Measurements from ENCODE around the gene IL1RN.
A peak's percentile ranks its signal among the peaks of the same experiment; 100 is the strongest.

The IL1RN gene

DNA sequence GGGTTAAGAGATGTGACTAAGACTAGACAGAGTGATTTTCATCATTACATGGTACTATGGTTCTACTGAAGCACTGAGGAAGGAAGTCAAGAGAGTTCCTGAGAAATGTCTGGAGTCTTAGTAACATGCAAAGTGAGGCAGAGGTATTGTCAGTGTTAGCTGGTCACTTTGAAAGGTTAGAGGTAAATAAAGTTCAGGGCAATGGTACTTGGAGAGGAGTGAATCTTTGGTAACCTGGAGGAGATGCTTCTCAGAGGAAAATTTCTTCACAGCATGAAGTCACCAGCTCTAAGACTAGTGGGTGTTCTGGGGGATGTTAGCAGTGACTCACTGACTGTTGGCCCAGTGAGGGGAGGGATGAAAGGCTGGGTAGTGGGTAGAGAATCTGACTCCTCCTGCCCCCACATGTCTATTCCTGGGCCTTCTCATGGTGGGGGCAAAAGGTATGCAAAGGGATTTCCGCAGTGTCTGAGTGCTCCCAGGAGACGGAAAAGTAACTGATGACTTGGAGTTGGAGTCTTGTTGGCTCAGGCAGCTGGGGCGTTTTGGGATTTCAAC, 23.3 kb upstream of the IL1RN start:
- no peak for DNase-seq

GRCh38 chr2:113105047-113105785, 22.2 kb upstream of the IL1RN start:
- no peak for DNase-seq

- no peak for DNase-seq
These were observed 16.3 kb upstream of the IL1RN start for GRCh38 chr2:113111121-113111520.

- DNase-seq: peak; percentile 89 to 90
These were observed 15.5 kb upstream of the IL1RN start for GRCh38 chr2:113111823-113112287.

DNA sequence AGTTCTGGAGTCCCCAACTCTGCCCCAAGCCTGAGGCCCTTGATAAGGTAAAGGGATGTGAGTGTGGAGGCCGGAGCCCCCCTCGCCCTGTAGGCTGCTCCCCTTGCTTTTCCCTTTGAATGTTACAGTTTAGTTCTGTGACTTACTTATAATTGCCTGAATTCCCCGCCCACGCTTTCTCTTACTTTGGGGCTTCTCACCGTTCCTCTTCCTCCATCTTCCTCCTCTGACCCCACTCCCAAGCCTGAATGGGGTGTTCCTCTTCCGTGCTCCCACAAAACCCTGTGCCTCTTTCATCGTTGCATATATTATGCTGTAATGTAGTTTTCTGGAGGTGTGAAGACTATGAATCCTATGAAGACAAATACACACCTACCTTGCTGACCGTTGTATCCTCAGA, 15.0 kb upstream of the IL1RN start:
- no peak for DNase-seq

- no peak for DNase-seq
These were observed 14.5 kb upstream of the IL1RN start for GRCh38 chr2:113112871-113113270.

DNA sequence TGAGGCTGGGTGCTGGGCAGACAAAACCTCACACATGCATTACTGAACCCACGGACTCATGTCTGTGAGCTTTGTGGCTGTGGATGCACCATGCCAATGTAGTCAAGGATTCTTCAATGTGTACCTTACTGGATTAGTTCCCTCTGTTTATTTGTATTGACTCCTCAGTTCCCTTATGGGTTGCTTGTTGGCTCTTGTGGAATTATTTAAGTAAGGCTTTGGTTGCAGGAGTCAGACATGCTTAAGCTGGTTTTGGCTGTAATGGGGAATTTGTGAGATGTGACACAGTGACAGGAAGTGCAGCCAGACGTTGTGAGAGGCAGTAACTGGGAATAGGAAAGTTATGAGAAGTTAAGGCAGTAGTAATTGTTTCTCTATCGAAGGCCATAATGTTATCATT, 13.6 kb upstream of the IL1RN start:
- DNase-seq: no peak

DNA sequence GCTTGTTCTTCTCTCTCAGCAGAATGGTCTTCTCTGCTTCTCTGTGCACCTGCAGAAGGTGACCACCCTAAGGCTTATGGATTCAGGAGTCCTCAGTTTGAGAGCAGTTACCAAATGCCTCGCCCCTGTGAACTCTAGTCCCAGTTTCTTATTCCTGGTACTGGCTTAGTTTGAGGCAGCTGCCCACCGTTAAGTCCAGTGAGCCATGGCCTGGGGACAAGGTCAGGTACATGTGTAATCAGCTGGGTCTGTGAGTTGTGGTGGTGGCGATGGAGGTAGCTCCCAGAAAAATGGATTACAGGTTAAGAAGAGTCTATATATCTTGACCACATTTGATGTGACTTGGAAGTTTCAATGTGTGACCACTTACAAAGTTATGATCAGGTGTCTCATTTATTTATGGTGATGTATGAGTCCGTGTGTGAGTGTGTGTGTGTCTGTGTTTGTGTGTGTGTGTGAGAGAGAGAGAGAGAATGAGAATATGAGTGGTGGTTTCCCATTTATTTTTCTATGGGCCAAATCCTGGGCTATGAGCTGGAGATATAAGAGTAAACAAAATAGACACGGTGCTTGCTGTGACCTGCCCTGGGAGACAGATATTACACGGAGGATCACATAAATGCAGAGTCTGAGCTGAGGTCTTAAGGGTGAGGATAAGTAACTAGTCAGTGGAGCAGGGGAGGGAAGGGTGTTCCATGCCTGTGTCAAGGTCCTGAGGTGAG, 13.0 kb upstream of the IL1RN start:
- no peak for DNase-seq

DNA sequence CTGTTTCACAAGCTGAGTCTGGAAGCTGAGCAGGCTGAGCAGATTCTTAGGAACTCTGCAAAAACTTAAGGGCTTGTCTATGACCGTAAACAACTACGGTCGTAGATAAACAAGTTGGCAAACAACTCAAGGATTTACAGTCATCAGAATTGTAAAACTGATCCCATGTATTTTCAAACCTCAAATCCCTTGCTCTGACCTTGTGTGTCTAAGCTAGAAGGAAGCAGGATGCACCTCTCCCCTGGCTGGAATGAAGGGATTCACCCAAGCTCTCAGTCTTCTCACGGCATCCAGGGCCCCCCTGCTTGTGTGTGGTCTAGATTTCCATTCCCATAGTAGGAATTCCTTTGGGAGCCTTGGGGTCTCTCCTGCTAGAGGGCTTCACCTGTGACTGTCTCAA, 12.4 kb upstream of the IL1RN start:
- DNase-seq: no peak

- no peak for DNase-seq
These were observed 11.1 kb upstream of the IL1RN start for GRCh38 chr2:113116100-113116958.

DNA sequence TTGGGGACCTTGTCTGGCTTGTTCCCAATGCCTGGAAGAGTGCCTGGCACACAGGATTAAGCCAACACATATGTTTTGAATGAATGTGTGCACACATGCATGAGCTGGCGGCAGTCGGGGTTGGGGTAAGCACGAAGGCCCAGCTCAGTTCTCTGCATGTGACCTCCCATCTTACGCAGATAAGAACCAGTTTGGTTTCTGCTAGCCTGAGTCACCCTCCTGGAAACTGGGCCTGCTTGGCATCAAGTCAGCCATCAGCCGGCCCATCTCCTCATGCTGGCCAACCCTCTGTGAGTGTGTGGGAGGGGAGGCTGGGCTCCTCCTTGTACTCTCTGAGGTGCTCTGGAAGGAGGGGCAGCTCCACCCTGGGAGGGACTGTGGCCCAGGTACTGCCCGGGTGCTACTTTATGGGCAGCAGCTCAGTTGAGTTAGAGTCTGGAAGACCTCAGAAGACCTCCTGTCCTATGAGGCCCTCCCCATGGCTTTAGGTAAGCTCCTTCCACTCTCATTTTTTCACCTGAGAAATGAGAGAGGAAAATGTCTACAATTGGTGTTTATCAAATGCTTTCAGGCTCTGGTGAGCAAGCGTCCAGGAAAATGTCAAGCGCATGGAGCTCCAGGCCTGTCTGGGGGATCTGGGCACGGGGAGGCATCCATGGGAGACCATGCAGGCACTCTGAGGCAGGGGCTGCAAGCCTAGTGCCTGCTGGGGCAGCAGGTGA, 9.7 kb upstream of the IL1RN start:
- no peak for DNase-seq

GRCh38 chr2:113118263-113118657, 9.1 kb upstream of the IL1RN start:
- DNase-seq: no peak

- DNase-seq: no peak
These were observed 8.3 kb upstream of the IL1RN start for GRCh38 chr2:113119111-113119510.

DNA sequence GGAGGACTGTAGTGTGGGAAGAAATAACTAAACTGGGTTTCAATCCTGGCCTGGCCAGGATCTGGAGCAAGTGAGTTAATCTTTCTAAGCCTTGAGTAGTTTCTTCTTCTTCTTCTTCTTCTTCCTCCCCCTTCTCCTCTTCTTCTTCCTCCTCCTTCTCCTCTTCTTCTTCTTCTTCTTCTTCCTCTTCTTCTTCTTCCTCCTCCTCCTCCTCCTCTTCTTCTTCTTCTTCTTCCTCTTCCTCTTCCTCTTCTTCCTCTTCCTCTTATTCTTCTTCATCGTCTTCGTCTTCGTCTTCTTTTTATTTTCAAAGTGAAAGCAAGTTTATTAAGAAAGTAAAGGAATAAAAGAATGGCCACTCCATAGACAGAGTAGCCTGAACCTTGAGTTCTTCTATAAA, 6.5 kb upstream of the IL1RN start:
- no peak for DNase-seq

DNA sequence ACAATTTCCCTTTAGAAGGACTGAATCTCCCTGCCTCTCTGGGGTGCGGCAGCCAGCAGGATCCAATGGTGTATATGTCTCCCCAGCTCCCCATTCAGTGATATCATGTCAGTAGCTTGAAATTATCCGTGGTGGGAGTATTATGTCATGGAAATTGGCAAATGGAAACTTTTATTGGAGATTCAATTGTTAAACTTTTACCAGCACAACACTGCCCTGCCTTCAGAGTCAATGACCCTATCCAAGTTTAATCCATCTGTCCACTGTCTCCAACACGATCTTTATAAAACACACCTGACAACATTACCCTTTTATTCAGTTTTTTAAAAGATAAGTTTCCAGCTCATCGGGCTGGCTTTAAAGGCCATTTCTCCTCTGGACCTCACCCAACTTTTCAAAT, 5.0 kb upstream of the IL1RN start:
- no peak for DNase-seq

GRCh38 chr2:113123726-113124125, 3.7 kb upstream of the IL1RN start:
- DNase-seq: peak; percentile 45 to 54

GRCh38 chr2:113124181-113124961, 3.0 kb upstream of the IL1RN start:
- peak in 1 of 2 experiments; percentile 41 for DNase-seq

DNA sequence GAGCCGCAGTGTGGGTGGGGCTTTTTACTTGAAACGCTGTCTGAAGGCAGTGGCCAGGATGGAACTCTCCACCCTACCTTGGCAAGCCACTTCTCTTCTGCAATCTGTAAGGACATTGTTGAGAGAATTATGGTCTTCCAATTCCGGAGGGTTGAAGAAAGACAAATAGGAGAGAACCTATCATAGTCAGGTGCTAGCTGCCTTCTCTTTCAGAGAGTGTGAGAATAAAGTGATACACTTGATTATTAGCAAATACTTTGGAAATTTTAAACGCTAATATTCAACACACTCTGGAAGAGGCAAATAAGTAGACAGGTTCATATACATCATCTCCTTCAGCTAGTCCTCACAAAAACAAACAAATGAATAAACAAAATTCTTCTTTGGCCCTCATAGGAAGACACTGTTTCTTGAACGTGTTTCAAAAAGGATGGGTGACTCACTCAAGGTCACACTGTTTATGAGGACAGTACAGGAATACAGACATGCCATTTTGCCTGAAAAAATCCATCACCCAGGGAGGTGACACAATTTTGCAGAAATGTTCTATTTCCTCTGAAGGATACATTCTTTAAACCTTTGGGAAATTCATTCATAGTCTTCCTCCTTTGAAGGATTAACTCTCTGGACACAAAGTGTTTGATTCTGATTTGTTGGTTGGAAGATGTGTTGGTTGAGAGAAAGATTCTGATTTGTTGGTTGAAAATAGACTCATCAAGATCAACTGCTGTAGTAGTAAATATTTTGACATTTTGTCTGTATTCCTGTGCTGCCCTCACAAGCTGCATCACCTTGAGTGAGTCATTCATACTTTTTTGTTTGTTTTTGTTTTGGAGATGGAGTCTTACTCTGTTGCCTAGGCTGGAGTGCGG, 2.2 kb upstream of the IL1RN start:
- no peak for DNase-seq

GRCh38 chr2:113127646-113128570, 510 bp downstream of the IL1RN start:
- DNase-seq: no peak
